ENCODE results near the gene SLX9.
A peak's percentile ranks its signal among the peaks of the same experiment; 100 is the strongest.
"Not testable (repeated sequence)": the region's sequence is repeated elsewhere in the genome, so short reads cannot be mapped to it uniquely, and the experiment has no call there.

Gene SLX9

GRCh38 chr21:44920694-44921604 lies 18.9 kb upstream of the SLX9 start, which contains the start of gene ITGB2:
Gene ITGB2, minus strand, starts transcription at chr21:44920899. Its CDS starts 10,117 bp downstream, at chr21:44910782.
- H3K9ac ChIP-seq (ENCODE audit: low read length): peak within 1 kb of the TSS; percentile 28
- H3K9me3 ChIP-seq (ENCODE audit: control insufficient read depth, low read length): no peaks in the 10 kb centered on the region
- no peaks in the 10 kb centered on the region for H3K4me1 ChIP-seq (ENCODE audit: control insufficient read depth, insufficient read depth, low read length)
- H3K27me3 ChIP-seq (ENCODE audit: control insufficient read depth, insufficient read depth, low read length): peaks cover 38% of the 10 kb centered on the region
- no peak within 1 kb of the TSS for H3K4me3 ChIP-seq (ENCODE audit: low read length)
- no peaks in the 10 kb centered on the region for H3K36me3 ChIP-seq (ENCODE audit: control insufficient read depth, insufficient read depth, low read length)

GRCh38 chr21:44921928-44922327 lies 17.9 kb upstream of the SLX9 start:
- Histone ChIP-seq H3K4me3 (ENCODE audit: low read length) (no peak overlapping the region), H3K9me3 (ENCODE audit: control insufficient read depth, low read length) (no peaks in the 10 kb centered on the region), H3K4me1 (ENCODE audit: control insufficient read depth, insufficient read depth, low read length) (no peaks in the 10 kb centered on the region), H3K36me3 (ENCODE audit: control insufficient read depth, insufficient read depth, low read length) (no peaks in the 10 kb centered on the region), H3K9ac (ENCODE audit: low read length) (no peak overlapping the region), H3K27me3 (ENCODE audit: control insufficient read depth, insufficient read depth, low read length) (peaks cover 41% of the 10 kb centered on the region)

GRCh38 chr21:44923480-44924084 lies 16.2 kb upstream of the SLX9 start:
- Histone ChIP-seq H3K4me3 (ENCODE audit: low read length) (no peak overlapping the region), H3K4me1 (ENCODE audit: control insufficient read depth, insufficient read depth, low read length) (peaks cover 5% of the 10 kb centered on the region), H3K27me3 (ENCODE audit: control insufficient read depth, insufficient read depth, low read length) (peaks cover 40% of the 10 kb centered on the region)

GRCh38 chr21:44924606-44925377 lies 15.0 kb upstream of the SLX9 start:
- Histone ChIP-seq H3K4me1 (ENCODE audit: control insufficient read depth, insufficient read depth, low read length) (peaks cover 5% of the 10 kb centered on the region), H3K27me3 (ENCODE audit: control insufficient read depth, insufficient read depth, low read length) (peaks cover 36% of the 10 kb centered on the region), H3K36me3 (ENCODE audit: control insufficient read depth, insufficient read depth, low read length) (no peaks in the 10 kb centered on the region), H3K9ac (ENCODE audit: low read length) (no peak overlapping the region), H3K9me3 (ENCODE audit: control insufficient read depth, low read length) (no peaks in the 10 kb centered on the region), H3K4me3 (ENCODE audit: low read length) (no peak overlapping the region)

More at GRCh38 chr21:44923480-44924084, 16.2 kb upstream of the SLX9 start:
- no peak overlapping the region for H3K9ac ChIP-seq (ENCODE audit: low read length)
- no peaks in the 10 kb centered on the region for H3K36me3 ChIP-seq (ENCODE audit: control insufficient read depth, insufficient read depth, low read length)
- no peaks in the 10 kb centered on the region for H3K9me3 ChIP-seq (ENCODE audit: control insufficient read depth, low read length)

- Histone ChIP-seq H3K4me3 (ENCODE audit: low read length) (no peak overlapping the region), H3K27me3 (ENCODE audit: control insufficient read depth, insufficient read depth, low read length) (peaks cover 36% of the 10 kb centered on the region), H3K36me3 (ENCODE audit: control insufficient read depth, insufficient read depth, low read length) (no peaks in the 10 kb centered on the region), H3K4me1 (ENCODE audit: control insufficient read depth, insufficient read depth, low read length) (peaks cover 5% of the 10 kb centered on the region), H3K9me3 (ENCODE audit: control insufficient read depth, low read length) (no peaks in the 10 kb centered on the region), H3K9ac (ENCODE audit: low read length) (no peak overlapping the region)
These were observed 14.5 kb upstream of the SLX9 start for GRCh38 chr21:44925378-44925755.

GRCh38 chr21:44926331-44927101 lies 13.3 kb upstream of the SLX9 start:
- Histone ChIP-seq H3K4me1 (ENCODE audit: control insufficient read depth, insufficient read depth, low read length) (peaks cover 10% of the 10 kb centered on the region), H3K9ac (ENCODE audit: low read length) (no peak overlapping the region), H3K4me3 (ENCODE audit: low read length) (no peak overlapping the region), H3K27me3 (ENCODE audit: control insufficient read depth, insufficient read depth, low read length) (peaks cover 37% of the 10 kb centered on the region), H3K36me3 (ENCODE audit: control insufficient read depth, insufficient read depth, low read length) (no peaks in the 10 kb centered on the region), H3K9me3 (ENCODE audit: control insufficient read depth, low read length) (no peaks in the 10 kb centered on the region)

GRCh38 chr21:44927259-44927586 lies 12.6 kb upstream of the SLX9 start:
- Histone ChIP-seq H3K36me3 (ENCODE audit: control insufficient read depth, insufficient read depth, low read length) (no peaks in the 10 kb centered on the region), H3K9ac (ENCODE audit: low read length) (no peak overlapping the region), H3K27me3 (ENCODE audit: control insufficient read depth, insufficient read depth, low read length) (peaks cover 44% of the 10 kb centered on the region), H3K9me3 (ENCODE audit: control insufficient read depth, low read length) (no peaks in the 10 kb centered on the region), H3K4me3 (ENCODE audit: low read length) (no peak overlapping the region), H3K4me1 (ENCODE audit: control insufficient read depth, insufficient read depth, low read length) (peaks cover 13% of the 10 kb centered on the region)

- H3K9me3 ChIP-seq (ENCODE audit: control insufficient read depth, low read length): no peaks in the 10 kb centered on the region
- H3K36me3 ChIP-seq (ENCODE audit: control insufficient read depth, insufficient read depth, low read length): no peaks in the 10 kb centered on the region
- no peak overlapping the region for H3K9ac ChIP-seq (ENCODE audit: low read length)
- H3K4me3 ChIP-seq (ENCODE audit: low read length): no peak overlapping the region
- peaks cover 13% of the 10 kb centered on the region for H3K4me1 ChIP-seq (ENCODE audit: control insufficient read depth, insufficient read depth, low read length)
- peaks cover 50% of the 10 kb centered on the region for H3K27me3 ChIP-seq (ENCODE audit: control insufficient read depth, insufficient read depth, low read length)
These were observed 12.0 kb upstream of the SLX9 start for GRCh38 chr21:44927587-44928461.

GRCh38 chr21:44928500-44929241 lies 11.2 kb upstream of the SLX9 start:
- H3K9ac ChIP-seq (ENCODE audit: low read length); H3K9me3 ChIP-seq (ENCODE audit: control insufficient read depth, low read length); H3K4me3 ChIP-seq (ENCODE audit: low read length); H3K36me3 ChIP-seq (ENCODE audit: control insufficient read depth, insufficient read depth, low read length): not testable (repeated sequence)
- Histone ChIP-seq H3K27me3 (ENCODE audit: control insufficient read depth, insufficient read depth, low read length) (peaks cover 59% of the 10 kb centered on the region), H3K4me1 (ENCODE audit: control insufficient read depth, insufficient read depth, low read length) (peaks cover 13% of the 10 kb centered on the region)

- H3K4me3 ChIP-seq (ENCODE audit: low read length): no peak overlapping the region
- no peaks in the 10 kb centered on the region for H3K36me3 ChIP-seq (ENCODE audit: control insufficient read depth, insufficient read depth, low read length)
- H3K9me3 ChIP-seq (ENCODE audit: control insufficient read depth, low read length): no peaks in the 10 kb centered on the region
- H3K27me3 ChIP-seq (ENCODE audit: control insufficient read depth, insufficient read depth, low read length): peaks cover 65% of the 10 kb centered on the region
- H3K9ac ChIP-seq (ENCODE audit: low read length): no peak overlapping the region
- H3K4me1 ChIP-seq (ENCODE audit: control insufficient read depth, insufficient read depth, low read length): peaks cover 13% of the 10 kb centered on the region
These were observed 10.5 kb upstream of the SLX9 start for GRCh38 chr21:44929242-44929798.
